ENCODE data around the gene ISOC1.

The ISOC1 gene

DNA sequence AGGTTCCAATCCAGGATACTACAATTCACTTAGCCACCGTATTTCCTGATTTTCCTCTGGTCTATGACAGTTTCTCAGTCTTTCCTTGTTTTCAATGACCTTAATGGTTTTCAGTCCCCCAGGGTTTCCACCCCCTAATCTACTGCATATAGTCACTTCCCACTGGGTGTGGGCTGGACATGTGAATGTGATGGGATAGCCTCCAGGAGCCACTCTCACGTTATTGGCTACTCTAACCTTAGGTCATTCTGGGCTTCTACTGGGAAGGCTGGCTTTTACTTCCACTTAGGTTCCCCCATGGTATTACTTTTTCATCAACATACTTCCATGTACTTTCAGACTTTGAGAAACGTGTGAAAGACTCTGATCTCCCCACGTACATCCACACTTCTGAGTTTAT, 46.5 kb downstream of the ISOC1 start:
- peak overlapping the region in 1 of 3 experiments; percentile 37 for H3K27ac Mint-ChIP-seq
- H3K36me3 Mint-ChIP-seq (ENCODE audit: low read depth) = no peaks in the 10 kb centered on the region
- no peak overlapping the region for H3K4me3 Mint-ChIP-seq
- TF ChIP-seq, protein P1, sequence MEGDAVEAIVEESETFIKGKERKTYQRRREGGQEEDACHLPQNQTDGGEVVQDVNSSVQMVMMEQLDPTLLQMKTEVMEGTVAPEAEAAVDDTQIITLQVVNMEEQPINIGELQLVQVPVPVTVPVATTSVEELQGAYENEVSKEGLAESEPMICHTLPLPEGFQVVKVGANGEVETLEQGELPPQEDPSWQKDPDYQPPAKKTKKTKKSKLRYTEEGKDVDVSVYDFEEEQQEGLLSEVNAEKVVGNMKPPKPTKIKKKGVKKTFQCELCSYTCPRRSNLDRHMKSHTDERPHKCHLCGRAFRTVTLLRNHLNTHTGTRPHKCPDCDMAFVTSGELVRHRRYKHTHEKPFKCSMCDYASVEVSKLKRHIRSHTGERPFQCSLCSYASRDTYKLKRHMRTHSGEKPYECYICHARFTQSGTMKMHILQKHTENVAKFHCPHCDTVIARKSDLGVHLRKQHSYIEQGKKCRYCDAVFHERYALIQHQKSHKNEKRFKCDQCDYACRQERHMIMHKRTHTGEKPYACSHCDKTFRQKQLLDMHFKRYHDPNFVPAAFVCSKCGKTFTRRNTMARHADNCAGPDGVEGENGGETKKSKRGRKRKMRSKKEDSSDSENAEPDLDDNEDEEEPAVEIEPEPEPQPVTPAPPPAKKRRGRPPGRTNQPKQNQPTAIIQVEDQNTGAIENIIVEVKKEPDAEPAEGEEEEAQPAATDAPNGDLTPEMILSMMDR (IDR thresholded peaks at IDR 0.05; ENCODE audit: unreplicated experiment in 3 of 3) = no peak
- peaks cover 5% of the 10 kb centered on the region for H3K9me3 Mint-ChIP-seq
- H3K4me1 Mint-ChIP-seq = peaks cover 11% of the 10 kb centered on the region
- H3K27me3 Mint-ChIP-seq (ENCODE audit: low read depth) = no peaks in the 10 kb centered on the region

DNA sequence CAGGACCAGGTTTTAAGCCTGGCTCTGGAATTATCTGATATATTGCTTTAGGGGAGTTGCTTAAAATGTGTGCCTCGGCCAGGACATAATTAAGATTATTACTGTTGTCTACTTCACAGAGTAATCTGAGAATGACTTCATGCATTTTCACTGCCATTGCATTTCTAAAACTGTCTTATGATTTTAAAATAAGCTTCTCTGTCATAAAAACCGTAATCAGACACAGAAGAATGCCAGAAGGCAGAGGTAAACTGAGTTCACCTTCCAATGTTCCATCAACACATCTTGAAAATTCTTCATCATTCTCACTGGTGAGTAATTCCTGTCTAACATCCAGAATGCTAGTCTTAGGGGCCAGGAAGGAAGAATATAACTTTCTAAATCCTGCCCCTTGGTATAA, 47.1 kb downstream of the ISOC1 start:
- TF ChIP-seq, protein P1 (IDR thresholded peaks at IDR 0.05; ENCODE audit: unreplicated experiment in 3 of 3) = no peak
- Mint-ChIP-seq H3K4me3 (no peak overlapping the region), H3K27ac (peak overlapping the region in 1 of 3 experiments; percentile 37), H3K27me3 (ENCODE audit: low read depth) (no peaks in the 10 kb centered on the region), H3K9me3 (peaks cover 5% of the 10 kb centered on the region), H3K36me3 (ENCODE audit: low read depth) (no peaks in the 10 kb centered on the region), H3K4me1 (peaks cover 11% of the 10 kb centered on the region)

DNA sequence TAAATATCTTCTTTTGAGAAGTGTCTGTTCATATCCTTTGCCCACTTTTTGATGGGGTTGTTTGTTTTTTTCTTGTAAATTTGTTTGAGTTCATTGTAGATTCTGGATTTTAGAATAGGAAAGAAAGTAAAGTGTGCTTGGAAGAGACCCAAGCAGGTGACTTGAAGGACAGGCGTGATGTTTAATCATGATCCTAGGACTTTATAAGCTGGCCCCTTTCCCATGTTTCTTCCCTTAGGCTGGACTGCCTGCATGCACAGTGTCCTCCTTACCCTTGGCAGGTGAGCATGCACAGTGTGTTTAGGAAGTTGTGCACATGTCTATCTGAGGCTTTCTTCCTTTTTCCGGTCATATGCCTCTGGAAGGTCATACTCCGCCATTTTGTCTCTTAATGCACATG, 61.3 kb downstream of the ISOC1 start:
- Mint-ChIP-seq H3K36me3 (ENCODE audit: low read depth) (no peaks in the 10 kb centered on the region), H3K27ac (no peak overlapping the region), H3K4me1 (no peaks in the 10 kb centered on the region), H3K27me3 (ENCODE audit: low read depth) (no peaks in the 10 kb centered on the region), H3K4me3 (no peak overlapping the region), H3K9me3 (peaks cover 26% of the 10 kb centered on the region)
- TF ChIP-seq, protein P1 (IDR thresholded peaks at IDR 0.05; ENCODE audit: unreplicated experiment in 3 of 3) = no peak

DNA sequence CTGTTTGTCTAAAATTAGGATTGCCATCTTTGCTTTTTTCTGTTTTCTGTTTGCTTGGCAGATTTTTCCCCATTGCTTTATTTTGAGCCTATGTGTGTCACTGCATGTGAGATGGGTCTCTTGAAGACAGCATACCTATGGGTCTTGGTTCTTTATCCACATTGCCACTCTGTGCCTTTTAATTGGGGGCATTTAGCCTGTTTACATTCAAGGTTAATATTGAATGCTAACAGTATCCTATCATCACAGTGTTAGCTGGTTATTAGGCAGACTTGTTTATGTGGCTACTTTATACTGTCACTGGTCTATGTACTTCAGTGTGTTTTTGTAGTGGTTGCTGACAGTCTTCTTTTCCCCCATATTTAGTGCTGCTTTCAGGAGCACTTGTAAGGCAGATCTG, 67.3 kb downstream of the ISOC1 start:
- Mint-ChIP-seq H3K27me3 (ENCODE audit: low read depth) (no peaks in the 10 kb centered on the region), H3K36me3 (ENCODE audit: low read depth) (no peaks in the 10 kb centered on the region), H3K4me1 (peaks cover 7% of the 10 kb centered on the region), H3K9me3 (peaks cover 31% of the 10 kb centered on the region), H3K27ac (no peak overlapping the region), H3K4me3 (no peak overlapping the region)
- TF ChIP-seq, protein P1 (IDR thresholded peaks at IDR 0.05; ENCODE audit: unreplicated experiment in 3 of 3) = no peak

Measured in nephron (organoid).